SHP77 treated with DMSO at 0.1 percent for 48 hours (cell line): ENCODE measurements around the gene NDEL1.

Experiments
- DNase-seq: peaks from one replicate; lab custom pipeline; 2025; lab: John Stamatoyannopoulos, UW

The NDEL1 gene

GRCh38 chr17:8503368-8503767 lies 67.7 kb downstream of the NDEL1 start:
- DNase-seq, result no peak

- no peak for DNase-seq
Observed at GRCh38 chr17:8503807-8504206, 68.1 kb downstream of the NDEL1 start.

GRCh38 chr17:8504460-8505207 lies 69.0 kb downstream of the NDEL1 start:
- no peak for DNase-seq

GRCh38 chr17:8506145-8506544 lies 70.5 kb downstream of the NDEL1 start:
- no peak for DNase-seq

GRCh38 chr17:8514801-8515200 lies 79.1 kb downstream of the NDEL1 start:
- DNase-seq, result no peak
